Panc1 (cell line): ENCODE measurements around the gene SUSD4. TPM values are rescaled to one million over a fixed set of nuclear protein-coding genes. Genes with fewer than 3 reads are reported as not detected.

Experiments used
- ATAC-seq: fragments of 200-7000 bp; cut with Tn5 transposase; 2 replicates; pipeline ENCODE4 v1.9.1; 2020; ENCODE audit warnings: mild to moderate bottlenecking, moderate library complexity
- BruUV-seq: library from RNA; stranded (reverse); fragments of 400-500 nt; replicated peaks from 2 replicates; lab custom pipeline; 2021; lab: Mats Ljungman, UMichigan
- CTCF ChIA-PET: fragments of 300-600 bp; sonication (Branson Sonifier 250); formaldehyde crosslinking; loops from one replicate; lab custom pipeline; 2022; ENCODE audit warnings: antibody characterized with exemption; lab: Charles Lee
- POLR2A ChIA-PET: fragments of 300-600 bp; sonication (Branson Sonifier 250); formaldehyde crosslinking; loops from one replicate; lab custom pipeline; 2022; ENCODE audit warnings: antibody characterized with exemption; lab: Charles Lee
- DNase-seq: peaks from one replicate; pipeline ENCODE4 v3.0.0-alpha.2; 2010; ENCODE audit warnings: low read depth, low spot score
- H3K27ac ChIP-seq: 2 replicates; pipeline ENCODE4 v1.5.1; 2011; ENCODE audit warnings: mild to moderate bottlenecking, low read length, inconsistent platforms
- H3K27me3 ChIP-seq: fragments of 200-500 bp; sonication (Bioruptor generic); 2 replicates; pipeline ENCODE4 v1.6.0; 2014; ENCODE audit warnings: low read length, inconsistent platforms; ENCODE audit not compliant: control insufficient read depth, insufficient read depth
- H3K36me3 ChIP-seq: fragments of 200-500 bp; sonication (Bioruptor generic); 2 replicates; pipeline ENCODE4 v1.5.1; 2014; ENCODE audit warnings: inconsistent platforms, mild to moderate bottlenecking, low read length, moderate library complexity; ENCODE audit not compliant: control insufficient read depth, insufficient read depth
- H3K4me1 ChIP-seq: 2 replicates; pipeline ENCODE4 v1.5.1; 2011; ENCODE audit warnings: inconsistent platforms, mild to moderate bottlenecking, low read length, moderate library complexity; ENCODE audit not compliant: control insufficient read depth, insufficient read depth
- H3K4me3 ChIP-seq, 2 experiments: 2 replicates each; pipeline ENCODE4 v1.5.1; 2011 to 2012; ENCODE audit warnings: low read depth in 2 of 2, low read length in 2 of 2, mild to moderate bottlenecking in 2 of 2, inconsistent platforms in 1 of 2, moderate library complexity in 1 of 2
- H3K9me3 ChIP-seq: fragments of 200-500 bp; sonication (Bioruptor generic); 2 replicates; pipeline ENCODE4 v1.5.1; 2014; ENCODE audit warnings: low read depth, mild to moderate bottlenecking, inconsistent platforms, low read length, moderate library complexity; ENCODE audit not compliant: control insufficient read depth, insufficient read depth
- POLR2AphosphoS5 ChIP-seq: IDR thresholded peaks from 2 replicates; pipeline ENCODE4 v1.6.1; 2012; ENCODE audit warnings: mild to moderate bottlenecking, low read depth, low read length, moderate library complexity
- SIN3A ChIP-seq: IDR thresholded peaks from 2 replicates; pipeline ENCODE4 v1.6.1; 2012; ENCODE audit warnings: low read depth, mild to moderate bottlenecking, low read length, moderate library complexity, borderline replicate concordance; ENCODE audit not compliant: insufficient read depth
- TCF7L2 ChIP-seq: IDR thresholded peaks from 2 replicates; pipeline ENCODE4 v1.6.1; 2011; ENCODE audit warnings: mild to moderate bottlenecking, low read depth, low read length, inconsistent platforms
- in situ Hi-C: cut with HindIII; loops from 2 replicates; pipeline ENCODE4 v1.10.0; 2016; ENCODE audit warnings: low sequenced_read_pairs, low pct_unique_long_range_greater_than_20kb
- intact Hi-C: fragments of 100-400 bp; cut with micrococcal nuclease; formaldehyde crosslinking; loops from one replicate; pipeline ENCODE4 v1.10.0; 2022; ENCODE audit not compliant: unreplicated experiment
- total RNA-seq: library from RNA; stranded (reverse); gene quantifications from one replicate; pipeline ENCODE4 v1.2.1, GENCODE V29; 2021; ENCODE audit not compliant: unreplicated experiment
- TF ChIP-seq, protein P1 (sequence below), 2 experiments: IDR thresholded peaks; 2 replicates each; pipeline ENCODE4 v1.6.1; 2011 to 2012; ENCODE audit warnings: low read depth in 2 of 2, control low read depth in 1 of 2, low read length in 1 of 2, mild to moderate bottlenecking in 1 of 2, moderate library complexity in 1 of 2; ENCODE audit not compliant: insufficient read depth in 1 of 2
- TF ChIP-seq, protein P2 (sequence below): fragments of 450-650 bp; IDR thresholded peaks from 2 replicates; pipeline ENCODE4 v1.5.1; 2017; ENCODE audit warnings: mild to moderate bottlenecking

SUSD4 gene
- total RNA-seq, 1 experiment from 2014 or later, result 0.28 TPM

DNA sequence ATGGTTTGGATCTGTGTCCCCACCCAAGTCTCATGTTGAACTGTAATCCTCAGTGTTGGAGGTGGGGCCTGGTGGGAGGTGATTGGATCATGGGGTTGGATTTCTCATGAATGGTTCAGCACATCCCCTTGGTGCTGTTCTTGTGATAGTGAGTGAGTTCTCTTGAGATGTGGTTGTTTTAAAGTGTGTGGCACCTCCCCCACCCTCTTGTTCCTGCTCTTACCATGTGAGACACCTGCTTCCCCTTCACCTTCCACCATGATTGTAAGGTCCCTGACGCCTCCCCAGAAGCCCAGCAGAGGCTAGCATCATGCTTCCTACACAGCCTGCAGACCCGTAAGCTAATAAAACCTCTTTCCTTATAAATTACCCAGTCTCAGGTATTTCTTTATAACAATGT lies 55.8 kb downstream of the SUSD4 start:
- in situ Hi-C loops, result no loop called here
- ATAC-seq, result no peak
- no TSS peak for BruUV-seq

DNA sequence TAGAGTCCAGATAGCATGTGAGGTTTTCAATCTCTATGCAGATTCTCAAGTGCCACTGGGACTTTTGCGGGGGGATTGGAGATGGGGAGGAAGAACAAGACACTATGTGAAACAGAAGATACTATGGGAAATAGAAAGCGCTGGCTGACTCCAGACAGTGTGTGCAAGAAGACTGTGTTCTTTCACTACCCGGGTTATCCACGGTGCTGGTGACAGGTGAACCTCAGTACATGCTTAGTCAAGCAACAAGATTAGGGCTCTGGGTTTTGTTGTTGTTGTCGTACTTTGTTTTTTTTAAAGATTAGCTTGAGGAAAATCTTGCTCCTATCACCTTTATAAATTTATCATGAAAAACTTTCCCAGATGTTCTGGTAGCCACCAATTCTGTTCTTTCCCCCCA lies 56.4 kb downstream of the SUSD4 start:
- Histone ChIP-seq H3K36me3 (no peaks in the 10 kb centered on the region), H3K27ac (no peak overlapping the region), H3K9me3 (peaks cover 3% of the 10 kb centered on the region; the same call in 1 of the 2 replicates), H3K27me3 (no peaks in the 10 kb centered on the region; the same call in none of the 2 replicates), H3K4me3 (no peak overlapping the region), H3K4me1 (no peaks in the 10 kb centered on the region)
- in situ Hi-C loops (no loop called here), intact Hi-C loops (no loop called here)
- CTCF ChIA-PET, result no interaction called here
- ATAC-seq (no peak), DNase-seq (no peak)
- TF ChIP-seq, protein P1, sequence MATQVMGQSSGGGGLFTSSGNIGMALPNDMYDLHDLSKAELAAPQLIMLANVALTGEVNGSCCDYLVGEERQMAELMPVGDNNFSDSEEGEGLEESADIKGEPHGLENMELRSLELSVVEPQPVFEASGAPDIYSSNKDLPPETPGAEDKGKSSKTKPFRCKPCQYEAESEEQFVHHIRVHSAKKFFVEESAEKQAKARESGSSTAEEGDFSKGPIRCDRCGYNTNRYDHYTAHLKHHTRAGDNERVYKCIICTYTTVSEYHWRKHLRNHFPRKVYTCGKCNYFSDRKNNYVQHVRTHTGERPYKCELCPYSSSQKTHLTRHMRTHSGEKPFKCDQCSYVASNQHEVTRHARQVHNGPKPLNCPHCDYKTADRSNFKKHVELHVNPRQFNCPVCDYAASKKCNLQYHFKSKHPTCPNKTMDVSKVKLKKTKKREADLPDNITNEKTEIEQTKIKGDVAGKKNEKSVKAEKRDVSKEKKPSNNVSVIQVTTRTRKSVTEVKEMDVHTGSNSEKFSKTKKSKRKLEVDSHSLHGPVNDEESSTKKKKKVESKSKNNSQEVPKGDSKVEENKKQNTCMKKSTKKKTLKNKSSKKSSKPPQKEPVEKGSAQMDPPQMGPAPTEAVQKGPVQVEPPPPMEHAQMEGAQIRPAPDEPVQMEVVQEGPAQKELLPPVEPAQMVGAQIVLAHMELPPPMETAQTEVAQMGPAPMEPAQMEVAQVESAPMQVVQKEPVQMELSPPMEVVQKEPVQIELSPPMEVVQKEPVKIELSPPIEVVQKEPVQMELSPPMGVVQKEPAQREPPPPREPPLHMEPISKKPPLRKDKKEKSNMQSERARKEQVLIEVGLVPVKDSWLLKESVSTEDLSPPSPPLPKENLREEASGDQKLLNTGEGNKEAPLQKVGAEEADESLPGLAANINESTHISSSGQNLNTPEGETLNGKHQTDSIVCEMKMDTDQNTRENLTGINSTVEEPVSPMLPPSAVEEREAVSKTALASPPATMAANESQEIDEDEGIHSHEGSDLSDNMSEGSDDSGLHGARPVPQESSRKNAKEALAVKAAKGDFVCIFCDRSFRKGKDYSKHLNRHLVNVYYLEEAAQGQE (IDR thresholded peaks at IDR 0.05; ENCODE audit: insufficient read depth in 1 of 2, low read depth in 2 of 2, low read length in 1 of 2), result no peak
- TF ChIP-seq, protein P2, sequence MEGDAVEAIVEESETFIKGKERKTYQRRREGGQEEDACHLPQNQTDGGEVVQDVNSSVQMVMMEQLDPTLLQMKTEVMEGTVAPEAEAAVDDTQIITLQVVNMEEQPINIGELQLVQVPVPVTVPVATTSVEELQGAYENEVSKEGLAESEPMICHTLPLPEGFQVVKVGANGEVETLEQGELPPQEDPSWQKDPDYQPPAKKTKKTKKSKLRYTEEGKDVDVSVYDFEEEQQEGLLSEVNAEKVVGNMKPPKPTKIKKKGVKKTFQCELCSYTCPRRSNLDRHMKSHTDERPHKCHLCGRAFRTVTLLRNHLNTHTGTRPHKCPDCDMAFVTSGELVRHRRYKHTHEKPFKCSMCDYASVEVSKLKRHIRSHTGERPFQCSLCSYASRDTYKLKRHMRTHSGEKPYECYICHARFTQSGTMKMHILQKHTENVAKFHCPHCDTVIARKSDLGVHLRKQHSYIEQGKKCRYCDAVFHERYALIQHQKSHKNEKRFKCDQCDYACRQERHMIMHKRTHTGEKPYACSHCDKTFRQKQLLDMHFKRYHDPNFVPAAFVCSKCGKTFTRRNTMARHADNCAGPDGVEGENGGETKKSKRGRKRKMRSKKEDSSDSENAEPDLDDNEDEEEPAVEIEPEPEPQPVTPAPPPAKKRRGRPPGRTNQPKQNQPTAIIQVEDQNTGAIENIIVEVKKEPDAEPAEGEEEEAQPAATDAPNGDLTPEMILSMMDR, result no peak
- no peak for TF ChIP-seq POLR2AphosphoS5
- TF ChIP-seq TCF7L2, result no peak
- no peak for TF ChIP-seq SIN3A
- POLR2A ChIA-PET, result interaction anchor here (0.6 kb wide), 1 partner anchor 10 kb away, joined by 6 read pairs; no protein-coding TSS in a partner anchor
- no TSS peak for BruUV-seq

More for the DNA sequence above, 55.8 kb downstream of the SUSD4 start:
- no peak overlapping the region for H3K4me3 ChIP-seq
- ChIA-PET POLR2A (no interaction called here), CTCF (no interaction called here)
- H3K4me1 ChIP-seq, result no peaks in the 10 kb centered on the region
- DNase-seq, result no peak
- no peaks in the 10 kb centered on the region; the same call in none of the 2 replicates for H3K27me3 ChIP-seq
- H3K36me3 ChIP-seq, result no peaks in the 10 kb centered on the region
- peaks cover 3% of the 10 kb centered on the region; the same call in 1 of the 2 replicates for H3K9me3 ChIP-seq
- H3K27ac ChIP-seq, result no peak overlapping the region
- TF ChIP-seq, protein P2, result no peak
- no peak for TF ChIP-seq SIN3A
- no peak for TF ChIP-seq TCF7L2
- intact Hi-C loops, result no loop called here
